Measurements from ENCODE around the gene PMEPA1. TPM values are rescaled to one million over a fixed set of nuclear protein-coding genes. Genes with fewer than 3 reads are reported as not detected.

The PMEPA1 gene
- total RNA-seq, 1 experiment from 2014 or later, result 89.8 TPM

- peak overlapping the region; percentile 96 for H3K27ac ChIP-seq (ENCODE audit: low read length)
- H3K27me3 ChIP-seq (ENCODE audit: control insufficient read depth, insufficient read depth, low read length), result no peaks in the 10 kb centered on the region
- no peak for TF ChIP-seq TCF7L2 (IDR thresholded peaks at IDR 0.05; ENCODE audit: low read depth, low read length)
- no peak for TF ChIP-seq CTCF (IDR thresholded peaks at IDR 0.05)
- no peak for TF ChIP-seq POLR2AphosphoS5 (IDR thresholded peaks at IDR 0.05; ENCODE audit: low read depth, low read length)
- no peak for TF ChIP-seq REST (IDR thresholded peaks at IDR 0.05; ENCODE audit: insufficient read depth in 1 of 2, low read depth in 2 of 2, low read length in 1 of 2)
- no peak for TF ChIP-seq SIN3A (IDR thresholded peaks at IDR 0.05; ENCODE audit: borderline replicate concordance, insufficient read depth, low read depth, low read length)
- no TSS peak for BruUV-seq (replicated peaks)
- H3K4me1 ChIP-seq (ENCODE audit: control insufficient read depth, insufficient read depth, low read length), result peaks cover 93% of the 10 kb centered on the region
- ChIA-PET CTCF (no interaction called here), POLR2A (no interaction called here)
- no peaks in the 10 kb centered on the region for H3K9me3 ChIP-seq (ENCODE audit: control insufficient read depth, insufficient read depth, low read depth, low read length)
- in situ Hi-C loops (cut with HindIII; ENCODE audit: low pct_unique_long_range_greater_than_20kb, low sequenced_read_pairs) (no loop called here), intact Hi-C loops (cut with micrococcal nuclease; ENCODE audit: unreplicated experiment) (no loop called here)
- no peaks in the 10 kb centered on the region for H3K36me3 ChIP-seq (ENCODE audit: control insufficient read depth, insufficient read depth, low read length)
- no peak overlapping the region for H3K4me3 ChIP-seq (ENCODE audit: low read depth in 2 of 2, low read length in 2 of 2)
- no peak for DNase-seq (ENCODE audit: low read depth, low spot score)
- no peak for ATAC-seq
Measured at GRCh38 chr20:57694481-57694880, 15.3 kb downstream of the PMEPA1 start.

DNA sequence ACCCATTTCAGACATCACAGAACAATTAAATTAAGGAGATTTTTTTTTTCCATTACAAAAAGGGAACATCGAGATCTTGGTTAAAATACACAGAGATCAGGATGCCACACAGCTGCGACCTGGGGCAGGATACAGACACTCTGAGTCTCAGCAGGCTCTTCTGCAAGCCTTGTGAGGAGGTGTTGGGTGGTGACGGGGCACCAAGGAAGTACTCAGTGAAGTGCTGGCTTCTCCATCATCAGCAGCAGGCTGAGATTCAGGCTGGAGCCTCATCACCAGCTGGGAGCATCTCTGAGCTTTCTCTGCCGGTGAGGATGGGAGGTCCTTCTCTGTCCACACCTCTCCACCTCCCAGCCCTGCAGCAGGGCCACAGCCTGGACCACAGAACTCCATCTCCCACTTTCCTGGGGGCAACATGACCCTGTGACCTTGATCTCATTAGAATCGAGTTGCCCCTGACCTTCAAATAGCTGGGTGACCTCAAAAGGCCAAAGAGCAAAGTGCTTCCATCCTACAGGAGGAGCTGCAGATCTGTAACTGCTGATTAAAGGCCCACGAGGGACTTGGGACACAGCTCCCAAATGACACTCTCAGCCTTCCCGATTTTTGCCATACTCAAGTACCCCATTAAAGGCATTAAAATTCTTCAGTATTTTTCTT lies 16.0 kb downstream of the PMEPA1 start:
- intact Hi-C loops (cut with micrococcal nuclease; ENCODE audit: unreplicated experiment) (no loop called here), in situ Hi-C loops (cut with HindIII; ENCODE audit: low pct_unique_long_range_greater_than_20kb, low sequenced_read_pairs) (no loop called here)
- Histone ChIP-seq H3K4me3 (ENCODE audit: low read depth in 2 of 2, low read length in 2 of 2) (no peak overlapping the region), H3K4me1 (ENCODE audit: control insufficient read depth, insufficient read depth, low read length) (peaks cover 86% of the 10 kb centered on the region), H3K9me3 (ENCODE audit: control insufficient read depth, insufficient read depth, low read depth, low read length) (no peaks in the 10 kb centered on the region), H3K36me3 (ENCODE audit: control insufficient read depth, insufficient read depth, low read length) (no peaks in the 10 kb centered on the region), H3K27me3 (ENCODE audit: control insufficient read depth, insufficient read depth, low read length) (no peaks in the 10 kb centered on the region), H3K27ac (ENCODE audit: low read length) (peak overlapping the region; percentile 96)
- BruUV-seq (replicated peaks), result no TSS peak
- DNase-seq (ENCODE audit: low read depth, low spot score) (no peak), ATAC-seq (no peak)
- no peak for TF ChIP-seq SIN3A (IDR thresholded peaks at IDR 0.05; ENCODE audit: borderline replicate concordance, insufficient read depth, low read depth, low read length)
- no peak for TF ChIP-seq CTCF (IDR thresholded peaks at IDR 0.05)
- no peak for TF ChIP-seq REST (IDR thresholded peaks at IDR 0.05; ENCODE audit: insufficient read depth in 1 of 2, low read depth in 2 of 2, low read length in 1 of 2)
- no peak for TF ChIP-seq POLR2AphosphoS5 (IDR thresholded peaks at IDR 0.05; ENCODE audit: low read depth, low read length)
- TF ChIP-seq TCF7L2 (IDR thresholded peaks at IDR 0.05; ENCODE audit: low read depth, low read length), result no peak
- CTCF ChIA-PET, result interaction anchor here (1.2 kb wide), 1 partner anchor 17 kb away, joined by 3 read pairs; no protein-coding TSS in a partner anchor
- POLR2A ChIA-PET, result no interaction called here
